IPS DF 4.7 (cell line): Measurements from ENCODE around the gene IFI16.
"Not testable (repeated sequence)": the region's sequence is repeated elsewhere in the genome, so short reads cannot be mapped to it uniquely, and the experiment has no call there.

ENCODE experiments used
- DNase-seq: peaks from one replicate; pipeline ENCODE4 v3.0.0-alpha.2; 2013; ENCODE audit warnings: low spot score; ENCODE audit errors: extremely low read depth

IFI16 gene

GRCh38 chr1:159009704-159010361, at the start of gene IFI16:
TSS of gene IFI16 (plus strand) at chr1:159009907. CDS start at chr1:159014681, 4,774 bp downstream.
- no peak for DNase-seq

DNA sequence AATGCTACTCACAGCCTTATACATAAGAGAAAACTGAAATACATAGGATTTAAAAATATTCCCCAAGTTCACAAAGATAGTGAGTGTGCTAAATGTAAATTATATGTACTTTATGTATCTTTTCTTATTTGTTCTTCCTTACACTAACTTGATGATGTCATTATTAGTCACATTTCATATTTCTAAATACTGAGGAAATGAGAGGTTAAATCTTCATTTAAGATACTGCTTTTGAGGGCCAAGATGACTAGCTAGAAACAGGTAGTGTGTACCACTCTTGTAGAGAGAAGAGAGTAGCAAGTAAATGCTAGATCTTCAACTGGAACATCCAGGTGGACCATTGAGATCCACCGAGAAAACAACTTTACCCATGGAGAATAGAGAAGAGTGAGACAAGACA, 48.5 kb upstream of the IFI16 start:
- no peak for DNase-seq

GRCh38 chr1:158962983-158963382, 46.7 kb upstream of the IFI16 start:
- DNase-seq = no peak

DNA sequence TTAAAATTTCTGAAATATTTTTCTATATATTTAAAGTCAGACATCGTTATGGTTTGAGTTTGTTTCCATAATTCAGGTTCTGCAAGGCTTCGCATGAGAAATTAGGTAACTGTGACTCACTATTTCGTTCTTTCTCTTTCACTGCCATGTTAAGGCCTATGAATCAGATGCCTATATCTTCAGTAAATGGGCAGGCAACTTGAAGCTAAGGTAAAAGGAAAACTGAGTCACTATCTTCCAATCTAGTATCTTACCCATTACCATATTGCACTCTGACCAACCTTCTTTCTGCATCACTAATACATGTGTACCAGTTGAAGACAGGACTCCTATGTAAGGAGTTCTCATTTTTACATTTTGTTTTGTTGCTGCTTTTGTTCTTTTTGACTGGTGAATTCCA, 40.5 kb upstream of the IFI16 start:
- DNase-seq = no peak

- no peak for DNase-seq
Measured at GRCh38 chr1:158969855-158970254, 39.9 kb upstream of the IFI16 start.

DNA sequence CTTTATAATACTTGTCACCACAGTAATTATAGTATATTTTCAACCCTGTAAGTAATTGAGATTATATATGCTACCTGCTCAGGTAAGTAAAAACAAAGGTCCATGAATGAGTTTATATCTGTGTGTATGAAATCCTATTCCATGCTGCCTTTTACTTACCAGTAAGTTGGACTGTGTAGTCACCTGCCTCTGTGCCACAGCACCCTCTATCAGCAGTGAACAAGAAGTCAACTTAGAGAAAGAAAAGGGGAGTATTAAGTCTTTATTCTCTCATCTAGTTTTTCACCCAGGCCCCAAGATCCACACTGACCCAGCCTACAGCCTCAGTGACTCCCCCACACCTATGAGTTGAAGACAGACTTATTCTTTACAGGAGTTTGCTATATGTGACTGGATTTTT, 36.9 kb upstream of the IFI16 start:
- DNase-seq = no peak

DNA sequence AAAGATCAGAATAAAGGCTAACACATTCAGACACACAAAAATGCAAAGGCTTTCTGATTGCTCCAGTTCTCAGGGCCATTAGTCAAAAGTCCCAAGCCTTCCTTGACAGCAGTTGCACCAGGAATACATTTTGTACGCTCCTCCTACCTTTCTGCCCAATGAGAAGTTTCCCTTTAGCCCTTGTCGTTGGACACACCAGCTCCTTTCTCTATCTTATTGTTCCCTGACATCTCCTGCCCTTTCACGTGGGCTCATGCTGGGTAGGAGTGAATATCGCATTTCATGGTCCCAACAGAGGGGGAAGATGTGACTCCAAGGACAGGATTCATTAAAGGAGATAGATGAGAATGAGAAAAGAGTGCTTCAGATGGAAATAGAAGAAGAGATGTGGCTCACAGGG, 33.5 kb upstream of the IFI16 start:
- DNase-seq = no peak

DNA sequence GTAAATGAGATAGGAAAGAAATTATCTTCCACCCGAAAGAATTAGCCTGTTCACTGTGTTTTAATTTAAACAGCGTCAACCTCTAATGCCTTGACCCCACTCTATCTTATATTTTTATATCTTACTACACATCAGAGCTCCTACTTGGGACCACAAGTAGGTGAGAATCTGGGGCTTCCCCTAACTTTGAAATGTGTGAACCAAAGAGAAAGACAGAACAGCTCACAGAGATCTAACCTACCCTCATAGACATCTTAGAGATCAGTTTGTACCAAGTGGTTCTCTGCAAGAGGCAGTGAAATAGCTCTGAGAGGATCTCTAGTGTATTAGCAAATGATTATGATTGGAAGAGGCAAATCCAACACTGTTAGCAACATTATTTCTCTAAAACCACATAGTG, 31.0 kb upstream of the IFI16 start:
- DNase-seq = no peak

DNA sequence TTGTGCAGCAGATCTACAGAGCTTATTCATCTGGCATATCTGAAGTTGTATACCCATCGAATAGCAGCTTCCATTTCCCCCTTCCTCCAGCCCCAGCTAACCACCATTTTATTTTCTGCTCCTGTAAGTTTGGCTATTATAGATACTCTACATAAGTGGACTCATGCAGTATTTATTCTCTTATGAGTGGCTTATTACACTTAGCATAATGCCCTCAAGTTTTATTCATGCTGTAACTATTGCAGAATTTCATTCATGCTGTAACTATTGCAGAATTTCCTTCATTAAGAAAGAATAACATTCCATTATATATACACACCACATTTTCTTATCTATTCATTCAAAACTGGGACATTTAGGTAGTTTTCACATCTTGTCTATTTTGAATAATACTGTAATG, 30.5 kb upstream of the IFI16 start:
- no peak for DNase-seq

GRCh38 chr1:158983235-158983634, 26.5 kb upstream of the IFI16 start:
- DNase-seq = no peak

DNA sequence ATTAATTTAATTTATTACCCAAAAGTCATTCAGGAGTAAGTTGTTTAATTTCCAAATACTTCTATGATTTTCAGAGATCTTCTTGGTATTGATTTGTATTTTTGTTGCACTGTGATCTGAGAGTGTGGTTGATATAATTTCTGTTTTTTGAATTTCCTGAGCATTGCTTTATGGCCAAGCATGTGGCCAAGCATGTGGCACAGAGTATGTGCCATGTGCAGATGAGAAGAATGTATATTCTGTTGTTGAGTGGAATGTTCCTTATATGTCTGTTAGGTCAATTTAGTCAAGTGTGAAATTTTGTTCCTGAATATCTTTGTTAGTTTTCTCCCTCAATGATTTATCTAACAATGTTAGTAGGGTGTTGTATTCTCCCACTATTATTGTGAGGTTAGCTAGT, 25.3 kb upstream of the IFI16 start:
- no peak for DNase-seq

DNA sequence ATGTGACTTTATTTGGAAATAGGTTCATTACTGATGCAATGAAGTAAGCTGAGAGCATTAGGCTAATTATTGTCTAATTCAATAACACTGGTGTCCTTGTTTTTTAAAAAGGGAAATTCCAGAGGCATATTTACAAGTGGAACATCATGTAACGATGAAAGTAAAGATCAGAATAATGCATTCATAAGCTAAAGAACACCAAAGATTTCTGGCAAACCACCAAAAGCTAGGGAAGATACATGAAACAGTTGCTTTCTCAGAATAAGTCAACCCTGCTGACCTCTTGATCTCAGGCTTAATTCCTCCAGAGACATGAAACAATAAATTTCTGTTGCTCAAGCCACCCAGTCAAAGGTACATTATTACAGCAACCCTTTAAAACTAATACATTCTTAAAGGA, 20.3 kb upstream of the IFI16 start:
- no peak for DNase-seq

GRCh38 chr1:158992787-158993312, 16.9 kb upstream of the IFI16 start:
- DNase-seq = no peak

DNA sequence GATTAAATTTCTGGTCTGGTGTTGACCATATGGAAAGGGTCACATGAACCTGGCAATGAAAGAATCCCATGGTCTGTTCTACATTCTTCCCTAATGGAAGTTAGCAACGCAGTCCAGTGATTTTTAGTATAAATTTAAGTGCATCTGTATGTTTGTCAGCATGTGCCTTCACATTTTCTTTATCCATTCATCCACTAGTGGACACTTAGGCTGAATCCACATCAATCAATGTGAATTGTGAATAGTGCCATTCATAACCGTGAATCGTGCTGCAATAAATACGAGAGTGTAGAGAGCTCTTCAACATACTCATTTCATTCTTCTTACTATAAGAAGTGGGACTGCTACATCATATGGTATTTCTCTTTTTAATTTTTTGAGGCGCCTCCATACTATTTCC, 12.7 kb upstream of the IFI16 start:
- DNase-seq = no peak

DNA sequence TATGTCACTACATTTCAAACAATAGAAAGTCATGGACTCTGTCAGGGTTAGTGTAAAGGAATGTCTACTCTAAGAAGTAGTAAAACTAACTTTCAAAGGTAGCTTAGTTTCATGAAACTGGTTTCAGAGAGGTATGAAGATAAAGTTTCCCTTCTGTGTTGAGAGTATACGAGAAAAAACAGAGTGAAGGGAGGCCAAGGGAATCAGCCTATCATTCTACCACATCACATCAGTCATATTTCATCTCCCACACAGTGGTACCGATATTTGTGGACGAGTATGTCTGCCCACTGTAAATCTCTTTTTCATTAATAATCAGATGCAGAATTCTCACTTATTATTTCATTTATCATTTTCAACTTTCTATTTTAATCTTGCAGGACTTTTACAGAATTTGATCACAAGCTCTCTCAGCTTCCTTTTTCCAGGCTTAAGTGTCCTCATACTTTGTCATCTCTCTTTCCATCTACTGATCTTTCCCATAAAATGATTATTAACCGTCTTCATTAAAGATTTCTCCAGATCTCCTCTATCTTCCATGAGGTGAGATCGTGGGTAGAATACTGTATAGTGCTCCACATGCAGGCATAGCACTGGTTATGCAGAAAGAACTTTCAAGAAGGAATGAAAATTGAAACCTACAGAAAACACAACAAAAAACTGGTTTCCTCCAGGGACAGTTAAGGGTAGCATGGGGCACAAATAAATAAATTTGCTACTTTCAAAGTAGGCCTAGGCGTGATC, 11.5 kb upstream of the IFI16 start:
- DNase-seq = no peak

DNA sequence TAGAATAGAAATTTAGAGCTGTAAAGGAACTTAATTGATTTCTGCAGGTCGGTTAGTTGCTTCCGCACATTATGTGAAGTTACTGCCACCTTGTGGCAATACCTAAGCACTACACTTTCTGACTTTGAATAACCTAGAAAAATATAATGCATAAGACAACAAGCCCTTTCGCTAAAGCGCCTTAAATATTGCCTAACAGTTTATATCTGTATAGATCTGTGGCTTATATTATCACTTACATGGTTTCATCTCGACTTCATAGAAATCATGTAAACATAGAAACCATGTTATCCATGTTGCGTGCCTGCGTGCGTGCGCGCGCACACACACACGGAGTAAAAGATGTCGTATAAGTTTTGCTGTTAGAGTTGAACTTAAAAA, 10.9 kb upstream of the IFI16 start:
- DNase-seq = no peak

- peak; percentile 87 for DNase-seq
Measured at GRCh38 chr1:158999316-159000069, 10.2 kb upstream of the IFI16 start.

DNA sequence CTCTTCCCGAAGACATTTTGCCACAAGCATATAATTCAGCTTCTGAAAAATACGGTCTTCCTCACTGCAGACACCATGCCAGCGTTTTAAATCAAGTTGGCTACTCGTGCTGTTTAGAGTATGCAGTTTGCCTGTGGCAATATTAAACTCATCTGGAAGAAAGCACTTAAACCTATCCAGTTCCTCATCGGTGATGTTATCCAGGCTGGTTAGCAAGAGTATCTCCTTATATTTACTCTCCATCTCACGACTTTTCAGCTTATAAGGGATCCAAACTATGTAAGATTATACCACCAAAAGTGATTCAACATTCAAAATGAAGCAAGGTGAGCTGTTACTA, 9.7 kb upstream of the IFI16 start:
- no peak for DNase-seq

- no peak for DNase-seq
Measured at GRCh38 chr1:159000625-159001024, 9.1 kb upstream of the IFI16 start.

GRCh38 chr1:159005161-159005560, 4.5 kb upstream of the IFI16 start:
- no peak for DNase-seq

DNA sequence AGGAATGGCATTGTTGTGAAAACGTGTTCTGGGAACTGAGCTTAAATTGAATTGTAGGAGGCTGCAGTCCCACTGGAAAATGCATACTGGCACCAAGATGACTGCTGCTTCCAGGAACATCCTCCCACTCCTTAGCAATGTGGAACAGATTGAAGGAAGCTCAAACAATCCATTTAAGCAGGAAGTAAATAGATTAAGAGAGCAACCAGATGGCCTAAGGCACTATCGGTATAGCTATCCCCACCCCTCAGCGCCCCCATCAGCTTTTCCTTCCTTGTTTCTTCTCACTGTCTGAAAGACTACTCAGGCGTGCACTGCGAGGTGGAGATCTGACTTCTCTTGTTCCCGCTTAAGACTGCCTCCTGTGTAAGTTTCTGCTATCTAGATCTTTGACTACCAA, 4.0 kb upstream of the IFI16 start:
- no peak for DNase-seq

- DNase-seq = not testable (repeated sequence)
Measured at GRCh38 chr1:159006210-159006807, 3.4 kb upstream of the IFI16 start.
